GM12878 (cell line): ENCODE measurements around the gene SRC. TPM values are rescaled to one million over a fixed set of nuclear protein-coding genes. Genes with fewer than 3 reads are reported as not detected.

Experiments used
- ATAC-seq: fragments of 200-7000 bp; cut with Tn5 transposase; 3 replicates; pipeline ENCODE4 v1.9.1; 2020; ENCODE audit warnings: mild to moderate bottlenecking, moderate library complexity
- BruUV-seq: library from RNA; stranded (reverse); fragments of 400-500 nt; replicated peaks from 2 replicates; lab custom pipeline; 2021; lab: Mats Ljungman, UMichigan
- CTCF ChIA-PET: fragments of 300-600 bp; sonication (Branson Sonifier 250); formaldehyde crosslinking; extraction: SDS; loops from one replicate; lab custom pipeline; 2021; ENCODE audit warnings: inconsistent platforms; lab: Yijun Ruan, JAX
- POLR2A ChIA-PET: fragments of 350-600 bp; formaldehyde crosslinking; extraction: SDS; loops from one replicate; lab custom pipeline; 2021; ENCODE audit warnings: inconsistent platforms; lab: Charles Lee
- RAD21 ChIA-PET: fragments of 300-600 bp; sonication (Branson Sonifier 250); formaldehyde crosslinking; loops from one replicate; lab custom pipeline; 2023; ENCODE audit warnings: antibody characterized with exemption; ENCODE audit not compliant: unreplicated experiment; lab: Charles Lee
- SMC1A ChIA-PET: fragments of 300-600 bp; sonication (Branson Sonifier 250); formaldehyde crosslinking; loops from one replicate; lab custom pipeline; 2023; ENCODE audit not compliant: unreplicated experiment, uncharacterized antibody; lab: Charles Lee
- DNase-seq: peaks from one replicate; pipeline ENCODE4 v3.0.0-alpha.2; 2011; ENCODE audit warnings: low read depth, low spot score
- FAIRE-seq: peaks from 3 replicates; lab custom pipeline; 2011; peaks lifted over from hg19 to GRCh38; lab: Jason Lieb, UNC
- H2AFZ ChIP-seq: 2 replicates; pipeline ENCODE4 v1.6.0; 2011; ENCODE audit warnings: low read depth, low read length, control low read depth; ENCODE audit not compliant: control insufficient read depth
- H3K27ac ChIP-seq: 2 replicates; pipeline ENCODE4 v1.5.1; 2011; ENCODE audit warnings: control low read depth; ENCODE audit not compliant: control insufficient read depth, insufficient read depth
- H3K27me3 ChIP-seq, 2 experiments: replicated peaks in 1 of 2; 2 replicates each; pipeline versions ENCODE4 v1.6.0 to v1.6.1; 2011; ENCODE audit warnings: low read length in 1 of 2; ENCODE audit not compliant: control insufficient read depth in 2 of 2, insufficient read depth in 2 of 2
- H3K36me3 ChIP-seq, 2 experiments: 2 replicates each; pipeline ENCODE4 v1.5.1; 2011; ENCODE audit warnings: low read length in 1 of 2; ENCODE audit not compliant: control insufficient read depth in 2 of 2, insufficient read depth in 2 of 2
- H3K4me1 ChIP-seq: 2 replicates; pipeline ENCODE4 v1.6.1; 2011; ENCODE audit warnings: mild to moderate bottlenecking, low read length, moderate library complexity, mixed read lengths; ENCODE audit not compliant: control insufficient read depth, insufficient read depth
- H3K4me2 ChIP-seq: 2 replicates; pipeline ENCODE4 v1.6.0; 2011; ENCODE audit warnings: control low read depth; ENCODE audit not compliant: control insufficient read depth, insufficient read depth
- H3K4me3 ChIP-seq: fragments of 200-600 bp; sonication (generic); 2 replicates; pipeline ENCODE4 v1.5.1; 2016
- H3K79me2 ChIP-seq: 2 replicates; pipeline ENCODE4 v1.6.0; 2011; ENCODE audit warnings: low read length; ENCODE audit not compliant: control insufficient read depth, insufficient read depth
- H3K9ac ChIP-seq: 2 replicates; pipeline ENCODE4 v1.8.0; 2011; ENCODE audit warnings: low read length, control low read depth, mixed read lengths; ENCODE audit not compliant: control insufficient read depth, insufficient read depth
- H3K9me3 ChIP-seq: replicated peaks from 3 replicates; pipeline ENCODE4 v1.5.1; 2011; ENCODE audit warnings: mild to moderate bottlenecking, low read length; ENCODE audit not compliant: control insufficient read depth, insufficient read depth
- H4K20me1 ChIP-seq: 2 replicates; pipeline ENCODE4 v1.6.0; 2011; ENCODE audit not compliant: control insufficient read depth, insufficient read depth
- POLR2A ChIP-seq: IDR thresholded peaks from 2 replicates; pipeline ENCODE4 v1.6.1; 2011; ENCODE audit warnings: low read depth, mild to moderate bottlenecking, low read length
- ZBTB33 ChIP-seq: fragments of 450-650 bp; IDR thresholded peaks from 2 replicates; pipeline ENCODE4 v1.6.1; 2017; ENCODE audit warnings: mild to moderate bottlenecking
- WGBS: methylation state at CpG from one replicate; pipeline ENCODE4 v1.1.6; 2016; ENCODE audit warnings: low lambda C conversion rate; ENCODE audit not compliant: insufficient replicate concordance, insufficient coverage; ENCODE audit errors: missing lambda C conversion rate; 5-methylcytosine and 5-hydroxymethylcytosine counted together
- in situ Hi-C: fragments of 300-500 bp; cut with MboI; formaldehyde crosslinking; loops from 9 replicates; pipeline ENCODE4 v1.14.3; 2018; ENCODE audit warnings: mixed read lengths
- intact Hi-C: fragments of 100-400 bp; cut with micrococcal nuclease; formaldehyde crosslinking; loops from one replicate; pipeline ENCODE4 v1.14.2; 2022; ENCODE audit not compliant: unreplicated experiment
- polyA plus RNA-seq, 11 experiments: library from polyadenylated mRNA; depleted of rRNA in 4 of 11; unstranded in 6 of 11; stranded (reverse) in 5 of 11; fragments of >200 nt; fragmentation: Nextera tagmentation in 4 of 11; fragmentation: Illumina TruSeq in 1 of 11; extraction: Ambion mirVana in 4 of 11; extraction: Trizol in 1 of 11; gene quantifications; 1 replicate in 1 of 11; 2 replicates in 10 of 11; pipeline versions ENCODE4 v1.2.1 to v1.2.3, GENCODE V29; 2011 to 2016; ENCODE audit warnings: inconsistent platforms in 2 of 11, missing spikeins in 2 of 11, low read depth in 1 of 11
- total RNA-seq, 4 experiments: library from RNA; depleted of rRNA in 3 of 4; stranded (reverse); fragments of >200 nt in 3 of 4; fragmentation: Illumina TruSeq in 1 of 4; extraction: Trizol in 1 of 4; gene quantifications; 2 replicates each; pipeline versions ENCODE4 v1.2.1 to v1.2.3, GENCODE V29; 2013 to 2021

Gene SRC
- total and polyA plus RNA-seq, 10 of the 15 experiments (the other 5 are each of a cell fraction or from before 2014, with no cell fraction given) = 0.60 to 71.3 (median 27.2) TPM

- peak; percentile 42 for TF ChIP-seq POLR2A
- no peak for TF ChIP-seq ZBTB33
- ChIA-PET CTCF (no interaction called here), RAD21 (no interaction called here), SMC1A (no interaction called here), POLR2A (no interaction called here)
- no peak for FAIRE-seq
- WGBS = 94% methylated on average over 11 of the region's 11 CpGs
- no peak for DNase-seq
- BruUV-seq = no TSS peak
- Histone ChIP-seq H3K36me3 (peaks cover 2 to 27% of the 10 kb centered on the region in 2 experiments; a peak in 3 of 4 replicates), H3K9ac (no peak overlapping the region), H3K27me3 (no peaks in the 10 kb centered on the region), H3K4me2 (no peak overlapping the region), H3K4me1 (peaks cover 20% of the 10 kb centered on the region), H3K4me3 (no peak overlapping the region), H3K27ac (no peak overlapping the region), H3K79me2 (no peaks in the 10 kb centered on the region), H2AFZ (no peak overlapping the region), H4K20me1 (no peaks in the 10 kb centered on the region), H3K9me3 (no peaks in the 10 kb centered on the region)
- in situ Hi-C loops = no loop called here
- no peak for ATAC-seq
- intact Hi-C loops = loop anchor here (10.0 kb wide), 1 partner anchor 211 kb away; no protein-coding TSS in a partner anchor
Measured at GRCh38 chr20:37405351-37405897, 59.5 kb downstream of the SRC start.
